Right ventricle myocardium superior (tissue), 1 donor: ENCODE measurements around the gene CSF3R. TPM values are rescaled to one million over a fixed set of nuclear protein-coding genes. Genes with fewer than 3 reads are reported as not detected.

ENCODE experiments used
- ATAC-seq: fragments of 200-7000 bp; cut with Tn5 transposase; one replicate; pipeline ENCODE4 v1.9.1; 2020; ENCODE audit warnings: mild to moderate bottlenecking; ENCODE audit not compliant: poor library complexity
- DNase-seq: peaks from one replicate; pipeline ENCODE4 v3.0.0-alpha.2; 2020
- intact Hi-C: fragments of 100-400 bp; cut with DNase I; formaldehyde crosslinking; loops from one replicate; pipeline ENCODE4 v1.11.2; 2022
- long read RNA-seq: library from polyadenylated mRNA; unstranded; transcript quantifications from one replicate; pipeline ENCODE4 v2.0.0, GENCODE V29; 2021
- total RNA-seq: library from RNA; stranded (reverse); fragmentation: NEBNext Ultra II Directional; extraction: Animal tissue kit (Norgen Biotek cat#: 25700); gene quantifications from one replicate; pipeline ENCODE4 v1.2.1, GENCODE V29; 2021
- donor health status: DM: no; HTN: yes; CAD: no; lungs with severe emphysema.

CSF3R gene
- 3.3 TPM for total RNA-seq
- long read RNA-seq, partial matches to known transcripts: 1 of 2 reads
- long read RNA-seq, other reads (novel, unspliced or antisense): 0 of 2 reads

DNA sequence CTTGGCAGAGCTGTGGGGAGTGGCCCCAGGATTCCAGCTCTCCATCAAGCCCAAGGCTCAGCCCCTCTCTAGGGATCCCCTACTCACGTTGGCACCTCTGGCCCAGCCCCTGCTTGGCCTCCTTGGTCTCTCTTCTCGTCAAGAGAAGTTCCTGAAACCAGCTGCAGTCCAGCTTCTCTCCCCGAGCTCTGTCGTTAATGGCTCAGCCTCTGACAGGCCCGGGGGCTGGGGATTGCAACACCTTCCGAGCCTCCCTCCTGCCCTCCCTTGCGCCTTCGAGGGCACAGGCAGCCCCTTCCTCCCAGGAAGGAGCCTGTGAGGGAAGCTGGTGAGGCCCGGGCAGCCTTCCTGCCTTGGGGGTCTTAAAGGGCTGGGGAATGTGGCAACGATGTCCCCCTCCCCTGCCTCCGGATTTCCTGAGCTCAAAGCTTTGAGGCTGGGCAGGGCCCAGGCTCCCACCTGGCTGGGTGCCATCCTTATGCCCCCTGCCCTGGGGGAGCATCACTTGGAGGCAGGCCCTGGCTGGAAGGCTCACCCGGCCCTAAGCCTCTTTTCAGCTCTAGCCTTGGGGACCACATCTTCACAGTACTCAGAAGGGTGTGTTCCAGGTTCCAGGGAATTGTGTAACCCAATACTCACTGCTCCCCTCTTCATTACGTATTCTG is at the start of gene CSF3R:
Gene CSF3R, minus strand, starts transcription at position 190 of the 665 bp plus-strand sequence. CDS start 3,417 bp downstream, outside the sequence.
- peak; percentile 63 for DNase-seq
- peak; percentile 30 for ATAC-seq
- intact Hi-C loops: no loop called here

DNA sequence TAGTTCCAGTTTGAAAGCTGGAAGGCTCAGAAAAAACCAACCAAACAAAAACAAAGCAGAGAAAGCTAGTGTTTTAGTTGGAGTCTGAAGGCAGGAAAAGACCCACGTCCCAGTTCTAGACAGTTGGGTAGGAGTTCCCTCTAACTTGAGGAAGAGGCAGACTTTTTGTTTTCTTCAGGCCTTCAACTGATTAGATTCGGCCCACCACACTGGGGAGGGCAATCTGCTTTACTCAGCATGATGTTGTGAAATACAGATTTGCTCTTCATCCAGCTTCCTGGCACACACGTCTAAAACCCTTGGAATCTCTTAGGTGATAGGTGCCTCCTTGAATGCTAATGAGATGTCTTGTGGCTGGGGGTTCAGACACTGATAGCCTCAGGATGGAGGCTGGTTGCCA is 49.1 kb upstream of the CSF3R start:
- DNase-seq: no peak
- intact Hi-C loops: no loop called here
- ATAC-seq: no peak

DNA sequence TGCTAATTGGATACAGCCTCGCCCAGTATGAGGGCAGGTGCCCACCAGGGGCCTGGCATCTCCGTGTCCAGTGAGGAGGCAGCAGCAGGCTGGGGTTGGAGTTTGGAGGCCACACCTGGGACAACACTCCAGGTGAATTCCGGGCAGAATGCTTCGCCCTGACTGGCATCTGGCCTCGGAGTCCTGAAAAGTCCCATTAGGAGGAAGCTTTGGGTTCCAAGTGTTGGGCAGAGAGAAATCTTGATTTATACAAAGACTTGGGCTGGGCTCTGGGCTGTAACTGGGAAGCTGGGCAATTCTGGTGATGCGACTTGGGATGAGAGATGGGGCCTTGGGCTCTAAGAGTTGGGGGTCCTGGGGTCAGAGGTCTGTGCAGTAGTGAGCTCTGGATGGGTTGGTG is 48.1 kb upstream of the CSF3R start:
- intact Hi-C loops: no loop called here
- ATAC-seq: no peak
- no peak for DNase-seq

DNA sequence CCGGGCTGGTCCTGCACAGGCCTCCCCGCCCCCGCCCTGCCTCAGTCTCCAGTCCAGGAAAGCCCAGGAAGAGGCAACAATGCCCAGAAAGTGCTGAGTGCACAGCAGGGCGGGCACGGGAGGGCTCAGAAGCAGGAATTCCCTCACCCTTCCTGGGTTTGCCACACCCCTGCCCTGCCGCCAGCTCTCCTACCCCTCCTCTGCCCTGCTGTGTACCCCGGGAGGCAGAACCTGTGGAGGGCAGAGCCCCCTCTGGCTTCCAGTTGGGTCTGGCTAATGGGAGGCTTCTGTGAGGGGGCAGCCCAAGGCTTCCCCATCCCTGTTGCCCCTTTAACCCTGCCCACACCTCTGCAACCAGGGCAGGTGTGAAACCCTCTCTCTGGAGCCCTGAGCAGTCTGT is 47.5 kb upstream of the CSF3R start:
- no peak for ATAC-seq
- intact Hi-C loops: no loop called here

DNA sequence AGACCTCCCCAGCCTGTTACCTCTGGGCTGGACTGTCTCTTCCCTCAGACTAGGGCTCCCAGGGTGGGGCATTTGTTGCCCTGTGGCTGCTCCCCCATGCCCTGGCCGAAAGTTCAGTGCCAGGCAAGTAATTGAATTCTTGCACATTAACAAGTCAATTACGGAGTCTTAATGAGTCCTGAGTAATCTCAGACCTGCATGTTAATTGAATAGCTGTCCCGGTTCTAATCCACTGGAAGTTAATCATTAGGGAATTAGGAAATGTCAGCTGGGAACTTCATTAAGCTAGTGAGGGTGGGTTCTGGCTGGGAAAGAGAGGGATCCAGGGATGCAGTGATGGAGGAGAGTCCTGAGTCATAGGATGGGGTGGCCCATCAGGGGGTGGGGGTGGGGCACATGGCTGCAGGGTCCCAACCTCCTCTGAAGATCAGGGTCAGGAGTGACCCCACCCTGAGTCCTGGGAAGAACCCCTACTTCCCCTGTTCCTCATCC is 47.1 kb upstream of the CSF3R start:
- no peak for ATAC-seq
- intact Hi-C loops: no loop called here
- DNase-seq: no peak

More for the DNA sequence above, 47.5 kb upstream of the CSF3R start:
- no peak for DNase-seq

DNA sequence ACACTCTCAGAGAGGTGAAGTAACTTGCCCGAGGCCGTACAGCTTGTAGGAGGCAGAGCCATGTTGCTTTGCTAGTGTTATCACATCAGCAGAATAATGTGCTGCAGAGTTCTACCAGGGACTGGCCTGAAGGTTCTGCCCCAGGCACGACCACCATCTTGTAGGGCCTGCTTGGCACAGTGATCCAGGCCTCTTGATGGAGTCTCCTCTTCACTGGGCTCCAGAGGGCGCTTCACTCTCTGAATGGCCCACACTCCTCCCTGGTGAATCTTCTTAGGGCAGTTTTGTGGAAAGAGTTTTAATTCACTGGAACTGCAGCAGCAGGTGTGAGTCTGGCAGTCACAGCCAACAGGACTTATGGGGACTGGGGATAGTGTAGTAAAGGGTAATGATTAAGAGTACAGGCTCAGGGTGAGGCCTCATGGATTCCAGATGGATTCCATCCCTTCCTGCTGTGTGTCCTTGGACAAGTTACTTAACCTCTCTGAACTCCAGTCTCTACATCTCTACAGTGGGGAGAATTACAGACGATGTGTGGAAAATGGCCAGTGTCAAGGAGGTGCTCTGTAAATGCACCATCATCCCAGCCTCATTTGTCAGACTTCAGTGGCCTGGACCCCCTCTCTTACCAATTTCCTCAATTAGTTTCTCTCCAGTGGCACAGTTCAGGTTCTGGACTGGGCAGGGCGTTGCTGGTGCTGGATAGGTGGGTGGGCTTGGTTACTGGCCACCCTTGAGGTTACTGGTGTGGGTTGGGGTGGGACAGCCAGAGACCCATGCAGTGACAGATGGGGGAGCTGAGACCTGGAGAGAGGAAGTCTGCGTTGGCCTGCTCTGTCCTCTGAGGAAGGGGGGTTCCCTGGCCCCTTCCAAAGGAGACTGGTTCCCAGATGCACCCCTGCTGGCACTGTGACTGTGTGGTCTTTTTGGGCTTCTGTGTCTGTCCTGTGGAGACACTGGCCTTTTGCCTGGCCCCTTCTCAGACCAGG is 45.9 kb upstream of the CSF3R start:
- intact Hi-C loops: no loop called here
- DNase-seq (no peak), ATAC-seq (no peak)

DNA sequence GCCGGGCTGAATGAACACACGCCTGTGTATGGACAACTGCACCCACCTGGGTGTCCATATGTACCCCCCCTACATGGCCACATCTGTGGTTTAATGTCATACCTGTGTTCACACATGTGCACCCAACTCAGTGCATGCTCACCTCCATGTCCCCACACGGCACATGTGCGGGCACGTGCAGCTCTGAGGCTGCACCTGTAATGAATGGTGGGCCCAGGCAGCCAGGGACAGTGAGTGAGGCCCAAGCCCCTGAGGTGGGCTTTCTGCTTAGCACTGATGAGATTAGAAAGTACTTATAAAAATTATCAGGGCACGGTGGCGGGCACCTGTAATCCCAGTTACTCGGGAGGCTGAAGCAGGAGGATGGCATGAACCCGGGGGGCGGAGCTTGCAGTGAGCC is 42.5 kb upstream of the CSF3R start:
- intact Hi-C loops: no loop called here
- ATAC-seq (no peak), DNase-seq (no peak)

DNA sequence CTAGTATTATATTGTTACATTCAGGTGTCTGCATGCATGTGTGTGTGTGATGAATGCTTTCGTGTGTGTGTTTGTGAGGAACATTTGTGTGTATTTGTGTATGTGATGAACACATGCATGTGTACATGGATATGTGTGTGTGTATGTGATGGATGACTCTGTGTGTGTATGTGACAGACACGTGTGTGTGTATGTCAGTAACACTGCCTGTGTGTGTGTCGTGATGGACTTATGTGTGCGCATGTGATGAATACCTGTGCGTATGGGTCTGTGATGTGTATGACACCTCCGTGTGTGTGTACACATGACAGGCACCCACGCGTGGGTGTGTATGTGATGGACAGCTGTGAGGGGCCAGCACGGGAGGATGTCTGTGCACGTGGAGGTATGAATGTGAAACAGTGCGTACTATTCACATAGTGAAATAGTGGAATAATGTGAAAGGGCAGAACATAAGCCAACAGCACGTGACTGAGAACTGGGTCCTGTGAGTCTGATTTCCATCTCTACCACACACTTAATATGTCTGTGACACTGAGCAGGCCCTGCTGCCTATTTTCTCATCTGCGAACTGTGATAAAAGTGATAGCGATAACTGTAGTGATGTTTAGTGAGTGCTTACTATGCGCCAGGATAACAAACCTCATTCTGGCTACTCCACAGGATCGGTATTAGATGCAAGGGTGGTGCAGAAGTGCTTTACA is 41.8 kb upstream of the CSF3R start:
- ATAC-seq (no peak), DNase-seq (no peak)
- intact Hi-C loops: no loop called here

DNA sequence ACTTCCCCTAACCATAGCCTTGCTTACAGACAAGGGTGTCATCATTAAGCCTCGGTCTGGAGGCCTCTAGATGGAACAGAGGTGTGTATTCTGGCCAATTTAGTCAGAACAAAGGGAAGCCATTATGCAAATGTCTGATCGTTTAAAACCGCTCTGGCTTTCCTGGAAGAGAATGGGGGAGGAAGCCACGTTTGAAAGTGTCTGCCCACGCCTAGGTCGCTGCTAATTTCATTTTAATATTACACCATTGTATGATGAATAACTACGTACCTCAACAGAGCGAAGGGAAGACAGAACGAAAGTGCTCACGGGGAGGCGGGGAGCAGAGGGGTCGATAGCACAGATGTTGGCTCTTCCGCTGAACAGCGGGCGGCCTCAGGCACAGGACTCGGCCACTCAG is 41.1 kb upstream of the CSF3R start:
- ATAC-seq (no peak), DNase-seq (no peak)
- intact Hi-C loops: no loop called here

DNA sequence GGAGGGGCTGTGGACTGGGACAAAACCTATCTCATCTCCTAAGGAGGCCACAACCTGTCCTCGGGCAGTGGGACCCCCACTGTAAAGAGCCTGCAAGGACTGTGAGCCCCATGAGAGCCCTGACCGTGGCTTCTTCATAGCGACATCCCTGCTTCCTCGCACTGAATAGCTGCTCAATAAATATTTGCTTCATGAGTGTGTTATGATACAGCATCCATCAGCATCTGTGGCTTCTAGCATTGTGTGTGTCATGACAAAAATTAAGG is 40.5 kb upstream of the CSF3R start:
- intact Hi-C loops: no loop called here
- ATAC-seq (no peak), DNase-seq (no peak)

DNA sequence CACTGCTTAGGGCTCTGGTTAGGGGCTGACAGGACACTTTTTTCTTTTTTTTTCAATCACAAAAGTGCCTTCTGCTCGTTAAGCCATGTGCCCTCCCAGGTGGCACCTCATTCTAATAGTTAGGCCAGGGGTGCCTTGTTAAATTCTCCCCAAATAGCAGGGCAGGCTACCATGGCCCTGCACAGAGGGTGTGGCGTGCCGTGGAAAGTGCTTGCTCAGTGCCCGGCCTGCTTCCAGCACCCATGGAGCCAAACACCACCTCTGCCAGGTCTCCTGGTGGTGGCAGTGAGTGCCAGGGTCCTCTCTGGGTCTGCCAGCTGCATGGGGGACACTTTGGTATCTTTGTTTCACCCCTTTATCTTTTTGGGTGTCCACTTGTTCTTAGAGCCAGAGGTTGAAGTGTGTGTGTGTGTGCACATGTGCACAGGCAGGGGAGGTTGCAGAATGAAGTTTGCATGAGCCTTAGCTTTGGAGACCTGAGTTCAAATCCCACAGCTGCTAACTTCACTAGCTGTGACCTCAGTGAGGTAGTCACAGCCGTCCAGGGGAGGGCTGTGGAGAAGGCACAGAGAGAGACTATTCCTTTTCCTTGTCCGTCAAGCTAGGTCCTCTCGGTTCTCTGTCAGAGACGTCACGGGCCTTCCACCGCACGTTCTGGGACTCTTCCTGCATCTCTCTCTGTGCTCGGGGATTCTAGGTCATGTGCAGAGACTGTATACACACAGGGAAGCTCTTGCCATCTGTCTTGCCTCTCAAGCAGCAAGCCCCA is 39.9 kb upstream of the CSF3R start:
- DNase-seq: no peak
- intact Hi-C loops: no loop called here
- no peak for ATAC-seq

DNA sequence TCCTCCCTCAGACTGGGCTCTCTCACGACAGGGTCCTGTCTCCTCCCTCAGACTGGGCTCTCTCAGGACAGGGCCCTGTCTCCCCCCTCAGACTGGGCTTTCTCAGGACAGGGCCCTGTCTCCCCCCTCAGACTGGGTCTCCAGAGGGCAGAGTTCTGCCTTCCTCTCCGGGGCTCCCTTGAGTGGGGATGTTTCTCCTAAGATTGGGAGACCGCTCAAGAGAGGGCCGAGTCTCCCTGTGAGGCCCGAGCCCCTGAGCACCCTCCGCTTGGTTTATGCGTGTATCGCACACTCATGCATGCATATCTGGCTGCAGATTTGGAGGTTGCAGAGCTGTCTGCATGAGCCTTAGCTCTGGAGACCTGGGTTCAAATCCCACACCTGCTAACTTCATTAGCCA is 39.3 kb upstream of the CSF3R start:
- intact Hi-C loops: no loop called here
- no peak for ATAC-seq
- DNase-seq: no peak

DNA sequence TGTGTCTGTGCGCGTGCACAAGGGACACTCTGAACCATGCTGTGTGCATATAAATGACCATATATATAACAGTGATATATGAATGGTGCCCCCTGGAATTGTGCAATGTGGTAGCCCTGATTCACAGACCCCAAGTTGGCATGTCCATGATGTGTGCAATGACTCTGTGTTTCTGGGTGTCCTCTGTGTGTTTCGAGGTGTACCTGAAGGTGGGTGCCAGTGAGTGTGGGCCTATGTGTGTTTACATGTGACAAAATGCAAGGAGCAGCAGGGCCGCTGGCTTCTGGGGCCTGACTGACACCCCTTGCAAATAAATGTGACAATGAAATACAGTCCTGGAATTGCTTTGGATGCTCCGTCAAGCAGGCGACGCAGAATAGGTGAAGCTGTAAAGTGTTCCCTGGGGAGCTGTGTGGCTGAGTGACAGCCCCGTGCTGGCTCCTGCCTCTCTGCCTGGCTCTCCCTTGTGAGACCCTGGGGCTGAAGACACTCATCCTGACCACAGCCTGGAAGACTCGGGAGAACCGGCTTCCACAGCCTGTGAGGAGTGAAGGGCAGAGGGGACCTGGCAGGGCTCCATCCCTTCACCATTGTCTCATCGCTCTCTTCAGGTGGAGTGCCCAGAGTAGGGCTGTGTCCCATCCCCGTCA is 38.2 kb upstream of the CSF3R start:
- intact Hi-C loops: no loop called here
- ATAC-seq: no peak
- DNase-seq: no peak

DNA sequence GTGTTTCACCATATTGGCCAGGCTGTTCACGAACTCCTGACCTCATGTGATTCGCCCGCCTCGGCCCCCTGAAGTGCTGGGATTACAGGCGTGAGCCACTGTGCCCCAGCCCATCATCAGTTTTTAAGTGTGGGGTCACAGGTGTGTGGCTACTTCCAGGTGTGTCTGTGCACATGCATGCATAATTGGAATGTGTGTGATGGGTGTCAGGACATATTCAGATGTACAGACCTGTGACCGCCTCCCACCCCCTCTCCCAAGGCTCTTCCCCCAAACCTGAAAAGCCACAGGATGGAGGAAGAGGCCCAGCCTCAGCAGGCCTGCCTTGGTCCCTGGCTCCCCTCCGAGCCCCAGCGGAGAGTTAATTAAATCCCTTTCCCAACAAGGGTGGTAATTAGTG is 37.3 kb upstream of the CSF3R start:
- ATAC-seq: no peak
- intact Hi-C loops: no loop called here
- DNase-seq: no peak

DNA sequence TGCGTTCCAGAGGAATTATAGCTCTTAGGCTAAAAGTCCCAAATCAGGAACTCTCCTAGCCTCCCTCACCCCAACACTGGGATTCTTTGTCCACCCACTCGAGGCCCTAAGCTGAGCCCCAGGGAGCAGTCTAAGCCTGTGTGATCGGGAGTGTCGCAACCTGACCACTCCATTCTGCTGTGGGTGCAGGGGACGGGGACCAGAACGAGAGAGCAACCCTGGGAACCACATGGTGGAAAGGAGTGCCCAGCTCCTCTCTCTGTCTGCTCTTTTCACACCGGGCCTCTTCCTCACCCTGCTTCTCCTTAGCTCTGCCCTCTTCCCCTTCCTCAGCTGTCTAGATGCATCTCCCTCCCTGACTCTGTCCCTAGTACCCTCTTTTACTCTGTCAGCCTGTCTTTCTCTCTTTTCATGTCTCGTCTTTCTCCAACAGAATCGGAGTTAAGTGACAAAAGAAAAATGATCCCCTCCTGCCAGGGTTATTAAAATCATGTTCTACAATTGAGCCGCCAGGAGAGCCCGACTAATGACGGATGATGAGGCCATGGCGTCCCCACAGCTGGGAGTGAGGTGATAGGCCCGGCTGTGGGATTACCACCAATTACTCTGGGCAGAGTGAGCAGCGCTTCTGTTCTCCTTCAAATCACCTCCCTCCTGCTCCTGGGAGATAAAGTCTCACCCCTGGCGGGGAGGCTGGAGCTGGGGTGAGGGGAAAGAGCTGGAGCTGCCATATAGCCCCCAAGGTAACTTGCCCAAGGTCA is 34.5 kb upstream of the CSF3R start:
- no peak for DNase-seq
- intact Hi-C loops: no loop called here
- no peak for ATAC-seq

DNA sequence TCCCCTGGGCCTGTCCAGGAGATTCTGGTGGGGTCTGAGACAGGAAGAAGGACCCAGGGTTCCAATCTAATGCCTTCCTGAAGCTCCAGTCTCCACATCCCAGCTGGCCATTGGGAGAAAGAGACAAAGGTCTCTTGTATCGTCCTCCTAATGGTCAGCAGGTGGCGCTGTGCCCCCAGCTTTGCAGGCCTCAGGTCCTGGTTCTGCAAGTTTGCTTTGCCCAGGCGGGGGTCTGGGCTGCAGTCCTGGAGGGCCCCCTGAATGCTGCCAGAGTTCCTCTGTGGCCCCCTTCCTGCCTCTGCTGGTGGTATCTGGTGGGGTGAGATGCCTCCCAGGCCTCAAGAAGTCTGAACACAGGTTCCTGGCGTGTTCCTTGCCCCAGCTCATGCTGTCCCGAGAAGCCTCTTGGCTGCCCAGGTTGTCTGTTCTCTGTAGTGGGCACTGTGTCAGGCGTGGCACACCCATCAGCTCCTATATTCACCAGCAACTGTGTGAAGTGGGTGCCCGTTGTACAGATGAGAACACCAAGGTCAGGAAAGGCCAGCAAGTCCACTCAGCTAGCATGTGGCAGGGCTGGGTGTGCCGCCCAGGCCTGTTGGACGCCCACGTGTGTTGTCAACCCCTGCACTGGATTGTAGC is 33.8 kb upstream of the CSF3R start:
- ATAC-seq: peak; percentile 56
- DNase-seq: peak; percentile 72
- intact Hi-C loops: no loop called here
